GM10847 (cell line): Measurements from ENCODE around the gene TRAF3IP3.
A peak's percentile ranks its signal among the peaks of the same experiment; 100 is the strongest.

ENCODE experiments used
- POLR2A ChIP-seq: IDR thresholded peaks from 2 replicates; pipeline ENCODE4 v1.6.1; 2011; ENCODE audit not compliant: insufficient read length; ENCODE audit errors: extremely low read depth

TRAF3IP3 gene, protein sequence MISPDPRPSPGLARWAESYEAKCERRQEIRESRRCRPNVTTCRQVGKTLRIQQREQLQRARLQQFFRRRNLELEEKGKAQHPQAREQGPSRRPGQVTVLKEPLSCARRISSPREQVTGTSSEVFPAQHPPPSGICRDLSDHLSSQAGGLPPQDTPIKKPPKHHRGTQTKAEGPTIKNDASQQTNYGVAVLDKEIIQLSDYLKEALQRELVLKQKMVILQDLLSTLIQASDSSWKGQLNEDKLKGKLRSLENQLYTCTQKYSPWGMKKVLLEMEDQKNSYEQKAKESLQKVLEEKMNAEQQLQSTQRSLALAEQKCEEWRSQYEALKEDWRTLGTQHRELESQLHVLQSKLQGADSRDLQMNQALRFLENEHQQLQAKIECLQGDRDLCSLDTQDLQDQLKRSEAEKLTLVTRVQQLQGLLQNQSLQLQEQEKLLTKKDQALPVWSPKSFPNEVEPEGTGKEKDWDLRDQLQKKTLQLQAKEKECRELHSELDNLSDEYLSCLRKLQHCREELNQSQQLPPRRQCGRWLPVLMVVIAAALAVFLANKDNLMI

DNA sequence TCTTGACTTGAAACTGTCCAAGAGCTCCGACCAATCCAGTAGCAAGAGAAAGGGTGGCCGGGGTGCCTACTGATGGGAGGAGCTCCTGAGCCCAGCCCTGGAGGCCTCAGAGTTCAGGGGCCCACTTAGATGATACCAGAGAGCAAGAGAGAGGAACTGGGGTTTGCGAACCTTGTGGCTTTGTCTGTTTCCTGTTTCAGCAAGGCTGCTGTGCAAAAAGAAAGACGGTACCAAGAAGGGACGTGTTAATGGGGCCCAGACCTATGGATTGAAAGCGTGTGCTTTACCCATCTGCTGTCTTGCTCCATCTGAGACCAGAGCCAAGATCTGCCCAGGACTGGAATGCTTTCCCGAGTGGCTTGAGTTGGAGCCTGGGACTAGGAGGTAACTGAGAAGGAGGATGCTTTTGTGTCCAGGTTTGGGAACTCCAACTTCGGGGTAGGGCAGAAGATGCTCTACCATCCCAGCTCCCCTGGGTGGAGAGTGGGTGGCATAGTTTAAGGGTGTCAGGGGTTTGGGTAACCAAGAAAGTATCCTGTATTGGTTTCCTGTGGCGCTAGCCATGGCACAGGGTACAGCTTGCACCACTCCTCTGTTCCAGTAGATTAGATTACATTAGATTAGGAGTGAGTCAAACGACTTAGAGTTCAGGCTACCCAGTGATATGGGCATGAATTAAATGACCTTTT is at the start of gene TRAF3IP3:
TSS of gene TRAF3IP3 (plus strand) at position 128 of the 689 bp plus-strand sequence. CDS start 3,987 bp downstream, outside the sequence.
- peak; percentile 53 for TF ChIP-seq POLR2A

DNA sequence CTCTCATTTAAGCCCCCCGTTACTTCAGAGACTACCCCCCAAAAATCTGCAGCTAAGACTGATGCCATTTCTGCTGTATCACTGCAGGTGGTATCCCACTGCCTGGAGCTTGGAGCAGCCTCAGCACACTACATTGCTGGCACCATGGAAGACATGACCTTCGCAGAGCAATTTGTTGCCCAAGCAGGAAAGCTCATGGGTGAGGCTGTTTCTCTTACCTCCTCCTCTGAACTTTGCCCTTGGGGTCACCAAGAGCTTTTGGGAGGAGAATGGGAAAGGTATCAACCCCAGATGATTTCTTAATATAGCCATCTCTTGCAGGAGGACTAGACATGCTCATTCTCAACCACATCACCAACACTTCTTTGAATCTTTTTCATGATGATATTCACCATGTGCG is 49.2 kb upstream of the TRAF3IP3 start:
- no peak for TF ChIP-seq POLR2A

DNA sequence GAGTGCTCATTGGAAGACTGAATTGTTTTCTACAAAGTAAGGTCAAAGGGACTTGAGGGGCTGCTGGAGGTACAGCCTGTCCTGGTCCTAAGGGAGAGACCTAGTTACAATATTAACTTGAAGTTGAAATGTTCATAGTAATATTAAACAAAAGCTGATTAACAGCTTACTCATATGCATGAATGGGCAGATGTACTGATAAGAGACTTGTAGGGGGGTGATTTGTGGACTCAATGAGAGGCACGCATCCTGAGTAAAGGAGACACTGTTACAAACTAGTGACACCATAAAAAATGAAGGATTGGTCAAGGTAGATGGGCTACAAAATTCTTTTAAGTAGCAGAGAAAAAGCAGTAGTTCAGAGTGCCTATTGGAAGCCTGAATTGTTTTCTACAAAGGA is 48.5 kb upstream of the TRAF3IP3 start:
- TF ChIP-seq POLR2A: no peak

DNA sequence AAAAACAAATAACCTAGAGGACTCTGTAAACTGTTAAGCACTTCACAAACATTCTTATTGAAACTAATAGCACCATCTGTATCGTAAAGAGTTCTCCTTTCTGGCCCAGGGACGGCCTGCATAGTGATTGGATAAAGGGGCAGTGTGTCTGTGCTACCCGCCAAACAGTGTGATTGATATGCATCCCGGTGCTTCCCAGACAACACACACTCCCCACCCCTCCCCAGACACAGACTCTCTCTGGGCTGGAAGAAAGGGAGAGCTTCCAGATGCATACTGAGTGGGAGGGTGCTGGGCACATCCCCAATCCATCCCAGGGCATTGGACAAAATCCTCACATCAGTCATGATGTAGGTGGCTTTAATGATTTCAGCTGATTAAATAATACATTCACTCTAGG is 47.6 kb upstream of the TRAF3IP3 start:
- no peak for TF ChIP-seq POLR2A

DNA sequence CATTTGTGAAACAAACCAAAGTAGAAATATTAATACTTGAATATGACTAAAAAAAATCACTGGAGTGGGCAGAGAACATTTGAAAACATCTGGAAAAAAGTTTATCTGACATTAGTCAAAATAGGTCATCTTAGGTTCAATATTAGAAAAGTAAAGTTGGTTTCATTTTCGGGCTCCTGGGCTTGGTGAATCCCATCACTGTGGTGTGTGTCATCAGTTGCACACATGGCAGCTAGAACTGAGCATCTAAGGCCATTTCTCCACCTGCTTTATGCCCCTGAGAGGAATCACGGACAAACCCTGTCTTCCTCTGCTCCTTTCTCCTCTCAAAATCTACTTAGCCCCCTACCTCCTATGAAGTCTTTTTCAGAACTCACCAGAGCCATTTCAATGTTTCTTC is 45.8 kb upstream of the TRAF3IP3 start:
- TF ChIP-seq POLR2A: no peak

DNA sequence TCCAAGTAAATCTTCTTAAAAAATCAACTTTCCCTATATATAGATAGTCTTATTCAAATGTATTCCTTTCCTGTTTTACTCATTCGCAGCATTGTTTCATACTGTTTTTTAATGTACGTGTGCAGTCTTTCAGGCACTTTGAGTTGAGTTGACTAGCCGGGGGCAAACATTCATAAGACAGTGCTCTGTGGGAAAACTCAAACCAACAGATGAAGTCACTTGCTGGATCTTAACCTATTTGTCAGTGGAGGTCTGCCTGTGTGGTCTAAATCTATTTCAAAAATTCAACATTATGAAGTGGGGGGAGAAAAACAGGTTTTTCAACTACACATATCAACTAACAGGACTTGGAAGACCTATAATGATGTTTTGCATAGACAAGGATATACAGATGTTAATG is 45.0 kb upstream of the TRAF3IP3 start:
- no peak for TF ChIP-seq POLR2A

DNA sequence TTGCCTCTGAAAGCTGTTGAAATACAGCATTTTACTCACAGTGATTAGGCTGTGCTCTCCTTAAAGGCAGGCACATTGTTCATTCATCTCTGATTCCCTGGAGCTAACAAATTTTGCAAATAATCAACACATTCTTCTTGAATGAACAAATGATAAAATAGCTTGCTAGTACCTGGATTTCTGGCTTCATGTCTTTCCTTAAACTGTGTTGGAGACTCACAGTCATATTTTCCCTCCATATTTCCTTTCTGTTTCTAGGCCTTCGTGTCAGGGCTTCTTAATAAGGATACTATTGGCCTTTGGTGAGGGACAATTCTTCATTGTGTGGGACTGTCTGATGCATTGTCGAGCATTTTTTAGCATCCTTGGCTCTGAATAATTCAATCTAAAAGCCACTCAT is 41.5 kb upstream of the TRAF3IP3 start:
- no peak for TF ChIP-seq POLR2A

DNA sequence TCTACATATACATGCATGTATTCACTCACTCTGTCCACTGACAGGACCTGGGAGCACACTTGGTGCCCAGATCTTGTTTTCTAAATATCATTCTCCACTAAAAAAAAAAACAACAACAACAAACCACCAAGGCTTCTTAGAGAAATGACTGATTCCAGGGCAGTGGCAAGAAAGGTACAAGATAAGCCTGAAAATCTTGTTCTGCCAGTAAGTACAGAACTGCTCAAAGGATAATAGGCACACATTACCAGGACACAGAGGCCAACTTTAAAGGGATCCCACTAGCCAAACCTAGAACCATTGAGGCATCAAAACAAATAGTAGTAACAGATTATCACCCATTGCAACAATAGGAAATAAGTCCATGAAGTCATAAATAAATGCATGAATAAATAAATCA is 40.5 kb upstream of the TRAF3IP3 start:
- TF ChIP-seq POLR2A: no peak

DNA sequence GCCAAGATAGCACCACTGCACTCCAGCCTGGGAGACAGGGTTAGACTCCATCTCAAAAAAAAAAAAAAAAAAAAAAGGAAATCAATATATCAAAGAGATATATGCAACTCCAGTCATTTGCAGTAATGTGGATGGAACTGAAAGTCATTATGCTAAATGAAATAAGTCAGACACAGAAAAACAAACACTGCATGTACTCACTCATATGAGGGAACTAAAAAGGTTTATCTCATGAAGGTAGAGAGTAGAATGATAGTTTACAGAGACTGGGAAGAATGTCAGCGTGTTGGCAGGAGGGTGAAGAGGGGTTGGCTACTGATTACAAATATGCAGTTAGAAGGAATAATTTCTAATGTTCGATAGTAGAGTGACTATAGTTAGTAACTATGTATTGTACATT is 38.0 kb upstream of the TRAF3IP3 start:
- no peak for TF ChIP-seq POLR2A

DNA sequence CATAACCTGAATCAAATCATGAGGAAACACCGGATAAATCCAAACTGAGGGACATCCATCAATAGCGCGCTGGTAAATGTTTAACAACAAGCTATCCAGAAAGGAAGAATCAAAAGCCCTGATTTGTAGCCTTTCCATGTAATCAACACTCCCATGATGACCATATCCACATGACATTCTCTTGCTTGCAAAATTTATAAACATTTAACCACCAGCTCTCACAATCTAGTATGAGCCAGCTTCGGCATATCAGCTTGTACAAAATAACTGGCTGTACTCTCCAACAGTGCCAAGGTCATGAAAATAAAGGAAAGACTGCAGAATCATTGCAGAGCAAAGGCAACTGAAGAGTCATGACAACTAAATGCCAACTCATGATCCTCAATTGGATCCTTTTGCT is 35.5 kb upstream of the TRAF3IP3 start:
- no peak for TF ChIP-seq POLR2A

DNA sequence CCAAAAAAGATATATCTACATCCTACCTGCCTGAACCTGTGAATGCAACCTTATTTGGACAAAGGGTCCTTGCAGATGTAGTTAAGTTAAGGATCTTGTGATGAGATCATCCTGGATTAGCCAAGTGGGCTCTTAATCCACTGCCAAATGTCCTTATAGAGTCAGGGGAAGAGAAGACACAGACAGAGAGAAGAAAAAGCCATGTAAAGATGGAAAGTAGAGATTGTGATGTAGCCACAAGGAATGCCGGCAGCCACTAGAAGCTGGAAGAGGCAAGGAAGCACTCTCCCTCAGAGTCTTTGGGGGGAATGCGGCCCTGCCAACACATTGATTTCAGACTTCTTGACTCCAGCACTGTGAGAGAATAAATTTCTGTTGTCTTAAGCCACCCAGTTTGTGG is 35.0 kb upstream of the TRAF3IP3 start:
- no peak for TF ChIP-seq POLR2A

DNA sequence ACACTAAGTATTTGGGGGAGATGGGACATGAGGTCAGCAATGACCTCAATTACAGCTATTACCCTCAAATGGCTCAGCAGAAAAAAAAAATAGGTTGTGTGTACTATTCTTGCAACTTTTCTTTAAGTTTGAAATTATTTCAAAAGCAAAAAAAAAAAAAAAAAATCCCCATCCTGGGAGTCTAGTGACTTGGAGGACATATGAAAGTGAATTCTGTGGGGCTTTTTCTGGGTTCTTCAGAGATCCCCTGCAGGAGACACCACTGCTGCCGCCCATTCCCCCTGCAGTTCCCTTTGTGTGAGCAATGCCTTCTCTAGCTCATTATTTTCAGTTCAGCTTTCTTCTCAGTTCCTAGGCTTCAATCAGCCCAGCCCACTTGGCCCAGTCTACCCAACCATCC is 34.5 kb upstream of the TRAF3IP3 start:
- TF ChIP-seq POLR2A: no peak

DNA sequence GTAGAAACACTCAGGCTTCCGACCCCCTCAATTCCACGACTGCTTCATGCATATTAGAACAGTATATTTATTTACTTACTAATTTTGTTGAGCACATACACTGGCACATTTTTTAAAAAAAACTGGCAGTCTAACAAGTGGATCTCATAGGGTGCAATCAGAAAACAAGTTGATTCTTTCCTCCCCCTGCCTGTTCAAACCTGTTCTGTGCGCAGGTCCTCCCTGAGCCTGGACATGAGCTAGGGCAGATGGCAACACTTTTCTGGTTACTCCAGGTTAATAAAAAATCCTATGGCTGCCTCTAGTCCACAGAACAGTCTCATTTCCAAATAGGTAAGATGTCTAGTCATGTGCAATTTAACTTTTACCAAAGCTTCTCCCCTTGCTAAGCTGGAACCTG is 32.6 kb upstream of the TRAF3IP3 start:
- TF ChIP-seq POLR2A: no peak

DNA sequence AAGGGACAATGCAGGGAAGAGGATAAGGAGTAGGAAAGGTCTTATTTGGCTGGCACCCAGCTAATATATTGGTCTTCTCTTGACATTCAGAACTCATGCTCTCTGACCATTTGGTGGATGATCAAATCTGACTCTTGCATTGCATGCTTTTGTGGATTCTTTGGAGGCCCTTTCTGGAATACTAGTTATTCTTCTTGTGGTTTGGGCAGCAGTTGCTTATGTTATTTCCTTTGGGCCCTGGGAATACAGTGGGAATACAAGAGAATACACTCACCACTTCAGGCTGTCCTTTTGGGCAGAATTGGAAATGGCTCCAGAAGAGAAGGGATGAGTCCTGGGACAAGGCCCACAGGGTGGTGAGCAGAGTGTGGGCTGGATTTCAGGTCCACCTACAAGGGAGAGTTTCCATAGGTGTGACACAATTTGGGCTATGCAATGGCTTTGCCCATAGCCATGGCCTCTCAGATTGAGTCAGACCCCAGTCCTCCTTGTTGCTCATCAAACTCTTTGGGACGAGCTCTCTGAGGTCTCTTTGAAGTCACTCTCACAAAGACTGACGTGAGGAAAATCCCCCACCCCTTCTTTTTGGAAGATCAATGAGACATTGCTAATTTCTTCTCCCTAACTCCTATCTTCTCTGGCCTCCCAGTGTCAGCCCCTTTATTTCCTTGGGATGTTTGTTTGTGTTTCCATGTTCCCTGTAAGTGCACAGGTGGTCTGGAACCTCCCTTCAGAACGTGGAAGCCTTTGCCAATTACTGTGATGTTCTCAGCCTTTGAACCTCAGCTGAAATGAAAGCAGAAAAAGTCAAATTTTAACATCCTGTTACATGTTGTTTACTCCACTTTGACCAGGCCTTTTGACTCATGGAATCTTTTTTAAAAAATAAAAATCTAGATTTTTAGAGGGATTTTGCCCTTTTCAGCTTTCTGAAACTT is 31.8 kb upstream of the TRAF3IP3 start:
- TF ChIP-seq POLR2A: no peak

DNA sequence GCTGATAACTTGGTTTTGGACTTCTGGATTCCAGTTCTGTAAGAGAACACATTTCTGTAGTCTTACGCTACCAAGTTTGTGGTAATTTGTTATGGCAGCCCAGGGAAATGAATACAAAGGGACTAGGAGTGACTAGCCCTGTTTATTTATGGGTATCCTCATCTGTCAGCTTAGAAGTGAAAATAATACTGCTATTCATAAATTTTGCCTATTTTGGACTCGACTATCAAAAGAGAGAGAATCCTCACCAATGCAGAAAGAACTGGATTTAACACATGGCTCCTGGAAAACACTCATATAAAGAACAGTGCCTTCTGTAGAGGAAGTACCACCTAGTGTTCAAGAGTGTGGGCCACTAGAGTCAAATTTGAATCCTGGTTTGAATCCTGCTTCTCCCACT is 28.6 kb upstream of the TRAF3IP3 start:
- TF ChIP-seq POLR2A: no peak
